T-helper 1 cell treated with Interleukin-12 subunit alpha and Interleukin-12 subunit beta and Interleukin-4 antibody, amounts not matched to agents 30 μg/mL and 1 μg/mL, for 36 hours (primary cell): ENCODE data around the gene RDH13.
"Not testable (repeated sequence)": the region's sequence is repeated elsewhere in the genome, so short reads cannot be mapped to it uniquely, and the experiment has no call there.

Source experiments
- H3K27ac Mint-ChIP-seq: one replicate; pipeline ENCODE4 v1.8.0; 2021; ENCODE audit warnings: mild to moderate bottlenecking, mixed read lengths
- H3K27me3 Mint-ChIP-seq: one replicate; pipeline ENCODE4 v1.8.0; 2021; ENCODE audit warnings: low read depth, mixed read lengths
- H3K36me3 Mint-ChIP-seq: one replicate; pipeline ENCODE4 v1.8.0; 2021; ENCODE audit warnings: low read depth, mixed read lengths
- H3K4me1 Mint-ChIP-seq: one replicate; pipeline ENCODE4 v1.8.0; 2021; ENCODE audit warnings: low read depth, mixed read lengths
- H3K4me3 Mint-ChIP-seq: one replicate; pipeline ENCODE4 v1.8.0; 2021; ENCODE audit warnings: mild to moderate bottlenecking, moderate library complexity, mixed read lengths
- H3K9me3 Mint-ChIP-seq: one replicate; pipeline ENCODE4 v1.8.0; 2021; ENCODE audit warnings: mixed read lengths

The RDH13 gene

GRCh38 chr19:55062735-55063491, at the start of gene RDH13:
RDH13 (minus strand) TSS chr19:55063148; CDS start chr19:55063032, 116 bp downstream.
- Mint-ChIP-seq H3K36me3 (peaks cover 10% of the 10 kb centered on the region), H3K4me1 (peaks cover 10% of the 10 kb centered on the region), H3K4me3 (peak within 1 kb of the TSS; percentile 86), H3K27me3 (peaks cover 30% of the 10 kb centered on the region), H3K9me3 (no peaks in the 10 kb centered on the region), H3K27ac (peak within 1 kb of the TSS; percentile 72)

GRCh38 chr19:55112246-55112776, 49.4 kb upstream of the RDH13 start:
- Mint-ChIP-seq H3K27me3 (no peaks in the 10 kb centered on the region), H3K4me1 (peaks cover 21% of the 10 kb centered on the region), H3K36me3 (peaks cover 15% of the 10 kb centered on the region), H3K9me3 (no peaks in the 10 kb centered on the region), H3K4me3 (no peak overlapping the region), H3K27ac (no peak overlapping the region)

GRCh38 chr19:55111238-55111831, 48.4 kb upstream of the RDH13 start:
- no peak overlapping the region for H3K27ac Mint-ChIP-seq
- H3K4me3 Mint-ChIP-seq: no peak overlapping the region
- H3K36me3 Mint-ChIP-seq: peaks cover 22% of the 10 kb centered on the region
- H3K4me1 Mint-ChIP-seq: peaks cover 25% of the 10 kb centered on the region
- H3K27me3 Mint-ChIP-seq: no peaks in the 10 kb centered on the region
- H3K9me3 Mint-ChIP-seq: peaks cover 3% of the 10 kb centered on the region

- Mint-ChIP-seq H3K9me3 (peaks cover 3% of the 10 kb centered on the region), H3K27me3 (no peaks in the 10 kb centered on the region), H3K36me3 (peaks cover 23% of the 10 kb centered on the region), H3K27ac (no peak overlapping the region), H3K4me1 (peaks cover 11% of the 10 kb centered on the region), H3K4me3 (no peak overlapping the region)
Measured at GRCh38 chr19:55109527-55110291, 46.8 kb upstream of the RDH13 start.

- not testable (repeated sequence) for H3K27ac Mint-ChIP-seq, H3K4me3 Mint-ChIP-seq, H3K4me1 Mint-ChIP-seq, H3K27me3 Mint-ChIP-seq, H3K9me3 Mint-ChIP-seq
- peaks cover 35% of the 10 kb centered on the region for H3K36me3 Mint-ChIP-seq
Measured at GRCh38 chr19:55107252-55107651, 44.3 kb upstream of the RDH13 start.

GRCh38 chr19:55106591-55106990, 43.6 kb upstream of the RDH13 start:
- Mint-ChIP-seq H3K4me3 (no peak overlapping the region), H3K9me3 (peaks cover 10% of the 10 kb centered on the region), H3K27me3 (no peaks in the 10 kb centered on the region), H3K36me3 (peaks cover 40% of the 10 kb centered on the region), H3K27ac (no peak overlapping the region), H3K4me1 (peaks cover 9% of the 10 kb centered on the region)

- peaks cover 10% of the 10 kb centered on the region for H3K9me3 Mint-ChIP-seq
- H3K36me3 Mint-ChIP-seq: peaks cover 39% of the 10 kb centered on the region
- no peak overlapping the region for H3K4me3 Mint-ChIP-seq
- H3K4me1 Mint-ChIP-seq: peaks cover 9% of the 10 kb centered on the region
- no peak overlapping the region for H3K27ac Mint-ChIP-seq
- H3K27me3 Mint-ChIP-seq: no peaks in the 10 kb centered on the region
Measured at GRCh38 chr19:55105237-55105636, 42.3 kb upstream of the RDH13 start.

- Mint-ChIP-seq H3K27me3 (no peaks in the 10 kb centered on the region), H3K9me3 (peaks cover 10% of the 10 kb centered on the region), H3K36me3 (peaks cover 33% of the 10 kb centered on the region), H3K4me1 (peaks cover 4% of the 10 kb centered on the region), H3K27ac (no peak overlapping the region), H3K4me3 (no peak overlapping the region)
Measured at GRCh38 chr19:55103190-55103589, 40.2 kb upstream of the RDH13 start.

GRCh38 chr19:55101261-55101660, 38.3 kb upstream of the RDH13 start:
- Mint-ChIP-seq H3K4me3 (no peak overlapping the region), H3K9me3 (peaks cover 7% of the 10 kb centered on the region), H3K27me3 (no peaks in the 10 kb centered on the region), H3K36me3 (peaks cover 26% of the 10 kb centered on the region), H3K4me1 (no peaks in the 10 kb centered on the region), H3K27ac (no peak overlapping the region)

GRCh38 chr19:55099557-55100506, 36.9 kb upstream of the RDH13 start:
- Mint-ChIP-seq H3K4me3 (no peak overlapping the region), H3K9me3 (peaks cover 7% of the 10 kb centered on the region), H3K36me3 (peaks cover 23% of the 10 kb centered on the region), H3K4me1 (no peaks in the 10 kb centered on the region), H3K27me3 (no peaks in the 10 kb centered on the region), H3K27ac (no peak overlapping the region)

- Mint-ChIP-seq H3K27ac (no peak overlapping the region), H3K4me3 (no peak overlapping the region), H3K9me3 (peaks cover 7% of the 10 kb centered on the region), H3K27me3 (no peaks in the 10 kb centered on the region), H3K36me3 (peaks cover 25% of the 10 kb centered on the region), H3K4me1 (no peaks in the 10 kb centered on the region)
Measured at GRCh38 chr19:55098716-55099556, 36.0 kb upstream of the RDH13 start.

GRCh38 chr19:55097864-55098715, 35.1 kb upstream of the RDH13 start:
- Mint-ChIP-seq H3K27me3 (no peaks in the 10 kb centered on the region), H3K4me1 (no peaks in the 10 kb centered on the region), H3K4me3 (no peak overlapping the region), H3K27ac (peak overlapping the region; percentile 20), H3K36me3 (peaks cover 21% of the 10 kb centered on the region), H3K9me3 (peaks cover 2% of the 10 kb centered on the region)
